GM18867 (cell line): ENCODE measurements around the gene OSCP1.
"Not testable (repeated sequence)": the region's sequence is repeated elsewhere in the genome, so short reads cannot be mapped to it uniquely, and the experiment has no call there.

ENCODE experiments used
- ATAC-seq: cut with Tn5 transposase; IDR thresholded peaks from one replicate; pipeline ENCODE4 v1.9.1; 2021; ENCODE audit warnings: mild to moderate bottlenecking, moderate library complexity; ENCODE audit not compliant: unreplicated experiment

The OSCP1 gene, protein sequence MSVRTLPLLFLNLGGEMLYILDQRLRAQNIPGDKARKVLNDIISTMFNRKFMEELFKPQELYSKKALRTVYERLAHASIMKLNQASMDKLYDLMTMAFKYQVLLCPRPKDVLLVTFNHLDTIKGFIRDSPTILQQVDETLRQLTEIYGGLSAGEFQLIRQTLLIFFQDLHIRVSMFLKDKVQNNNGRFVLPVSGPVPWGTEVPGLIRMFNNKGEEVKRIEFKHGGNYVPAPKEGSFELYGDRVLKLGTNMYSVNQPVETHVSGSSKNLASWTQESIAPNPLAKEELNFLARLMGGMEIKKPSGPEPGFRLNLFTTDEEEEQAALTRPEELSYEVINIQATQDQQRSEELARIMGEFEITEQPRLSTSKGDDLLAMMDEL

DNA sequence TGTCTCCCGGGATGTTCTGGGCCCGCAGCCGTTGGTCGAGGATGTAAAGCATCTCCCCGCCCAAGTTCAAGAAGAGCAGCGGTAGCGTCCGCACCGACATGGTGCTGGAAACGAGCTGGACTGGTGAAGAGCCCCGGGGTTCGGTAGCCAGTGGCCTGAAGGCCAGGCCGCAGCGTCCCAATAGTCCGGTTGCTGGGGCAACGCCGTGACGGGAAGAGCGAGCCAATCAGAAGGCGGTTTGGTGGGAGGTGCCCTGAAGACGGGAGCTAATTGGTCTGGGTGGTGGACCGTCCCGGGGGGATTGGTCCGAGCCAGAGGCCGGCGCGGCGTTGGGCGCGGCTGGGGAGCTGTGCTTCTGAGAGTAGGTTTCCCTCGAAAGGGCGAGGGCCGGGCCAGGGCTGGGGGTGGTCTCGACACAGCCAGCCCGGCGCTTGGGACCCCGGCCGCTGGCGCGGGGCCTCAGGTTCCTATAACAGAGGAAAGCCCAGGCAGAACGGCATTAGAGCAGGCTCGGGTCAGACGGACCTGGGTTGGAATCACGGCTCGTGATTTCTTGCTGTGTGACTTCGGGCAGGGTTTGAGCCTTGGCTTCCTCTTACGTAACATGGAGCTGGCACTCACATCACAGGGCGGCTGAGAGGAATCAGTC is at the start of gene OSCP1:
OSCP1 (minus strand) TSS at position 182 of the 649 bp plus-strand sequence; CDS start at position 100, 82 bp downstream.
- peak; percentile 99 for ATAC-seq

DNA sequence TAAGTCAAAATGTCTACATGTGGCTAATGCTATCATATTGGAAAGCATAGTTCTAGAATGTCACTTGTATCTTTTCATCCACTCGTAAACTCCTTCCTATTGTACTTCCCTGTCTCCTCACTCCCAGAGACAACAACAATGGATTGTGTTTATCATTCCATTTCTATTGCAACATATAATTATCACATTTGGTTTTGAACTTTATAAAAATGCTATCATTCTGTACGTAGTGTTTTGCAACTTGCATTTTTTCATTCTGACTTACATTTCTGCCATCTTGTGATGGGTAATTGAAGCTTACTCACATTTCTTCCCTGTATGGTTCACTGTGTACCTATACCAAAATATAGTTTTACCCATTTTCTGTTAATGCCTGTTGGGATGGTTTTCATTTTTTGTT is 47.0 kb upstream of the OSCP1 start:
- ATAC-seq, result no peak

- ATAC-seq, result no peak
Measured at GRCh38 chr1:36494971-36495370, 44.7 kb upstream of the OSCP1 start.

DNA sequence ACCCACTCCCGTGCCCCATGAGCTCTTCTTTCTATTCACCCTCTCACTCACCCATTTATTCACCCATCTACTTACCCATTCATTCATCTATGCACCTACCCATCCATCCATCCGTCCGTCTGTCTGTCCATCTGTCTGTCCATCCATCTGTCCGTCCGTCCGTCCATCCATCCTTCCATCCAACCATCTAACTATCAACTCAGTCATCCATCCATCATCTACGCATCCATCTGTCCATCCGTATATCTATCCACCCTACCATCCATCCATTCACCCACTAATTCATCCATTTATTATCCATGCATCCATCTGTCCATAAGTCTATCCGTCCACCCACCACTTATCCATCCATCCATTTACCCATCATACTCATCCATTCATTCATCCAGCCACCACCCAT is 43.3 kb upstream of the OSCP1 start:
- ATAC-seq, result no peak

DNA sequence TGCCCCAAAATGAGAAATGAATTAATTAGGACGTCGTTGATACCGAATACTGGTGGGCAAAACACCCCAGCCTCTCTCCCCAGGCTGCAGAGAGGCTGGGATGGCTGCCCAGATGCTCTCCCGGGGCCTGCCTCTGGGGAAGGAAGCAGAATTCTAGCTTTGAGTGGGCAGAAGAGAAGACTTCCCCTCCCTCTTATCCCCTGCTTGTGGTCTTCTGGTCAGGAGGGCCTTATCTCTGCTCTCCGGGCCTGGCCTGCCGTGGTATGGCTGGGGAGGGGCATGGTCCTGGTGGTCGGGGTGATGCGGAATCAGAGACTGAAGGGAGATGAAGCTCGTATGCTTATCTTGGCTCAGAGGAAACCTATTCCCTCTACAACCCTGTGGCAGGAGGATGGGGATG is 42.2 kb upstream of the OSCP1 start:
- no peak for ATAC-seq

DNA sequence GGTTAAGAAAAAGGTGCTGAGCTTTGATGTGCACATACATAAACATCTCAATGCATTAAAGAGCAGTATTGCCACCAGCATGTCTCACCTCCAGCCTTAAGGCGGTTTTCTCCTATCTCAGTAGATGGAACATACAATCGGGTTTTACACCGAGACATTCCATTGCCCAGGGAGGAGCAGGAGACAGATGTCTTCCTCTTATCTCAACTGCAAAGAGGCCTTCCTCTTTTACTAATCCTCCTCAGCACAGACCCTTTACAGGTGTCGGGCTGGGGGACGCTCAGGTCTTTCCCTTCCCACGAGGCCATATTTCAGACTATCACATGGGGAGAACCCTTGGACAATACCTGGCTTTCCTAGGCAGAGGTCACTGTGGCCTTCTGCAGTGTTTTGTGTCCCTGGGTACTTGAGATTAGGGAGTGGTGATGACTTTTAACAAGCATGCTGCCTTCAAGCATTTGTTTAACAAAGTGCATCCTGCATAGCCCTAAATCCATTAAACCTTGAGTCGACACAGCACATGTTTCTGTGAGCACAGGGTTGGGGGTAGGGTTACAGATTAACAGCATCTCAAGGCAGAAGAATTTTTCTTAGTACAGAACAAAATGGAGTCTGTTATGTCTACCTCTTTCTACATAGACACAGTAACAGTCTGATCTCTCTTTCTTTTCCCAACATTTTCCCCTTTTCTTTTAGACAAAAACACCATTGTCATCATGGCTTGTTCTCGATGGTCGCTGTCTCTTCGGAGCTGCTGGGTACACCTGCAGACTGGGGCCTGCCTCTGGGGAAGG is 39.2 kb upstream of the OSCP1 start:
- not testable (repeated sequence) for ATAC-seq

DNA sequence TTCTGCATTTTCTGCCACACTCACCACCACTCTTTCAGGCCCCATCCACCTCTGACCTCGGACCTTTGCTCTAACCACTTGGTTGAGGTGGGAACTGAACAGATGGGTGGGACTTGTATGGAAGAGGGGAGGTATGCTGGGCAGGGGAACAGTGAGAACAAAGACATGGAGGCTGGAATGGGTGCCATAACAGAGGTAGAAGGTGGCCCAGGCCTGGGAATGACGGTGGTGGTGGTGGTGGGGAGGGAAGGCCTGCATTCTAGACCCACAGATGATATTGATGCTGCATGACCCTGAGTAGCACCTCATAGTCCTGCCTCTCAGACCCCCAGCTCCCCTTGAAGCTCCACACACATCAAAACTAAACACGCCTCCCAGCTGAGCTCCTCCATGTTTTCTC is 37.7 kb upstream of the OSCP1 start:
- no peak for ATAC-seq

GRCh38 chr1:36487336-36487725 is 37.1 kb upstream of the OSCP1 start:
- not testable (repeated sequence) for ATAC-seq

- ATAC-seq, result no peak
Measured at GRCh38 chr1:36486439-36487335, 36.4 kb upstream of the OSCP1 start.

- no peak for ATAC-seq
Measured at GRCh38 chr1:36486093-36486438, 35.8 kb upstream of the OSCP1 start.

GRCh38 chr1:36484099-36484498 is 33.8 kb upstream of the OSCP1 start:
- no peak for ATAC-seq

DNA sequence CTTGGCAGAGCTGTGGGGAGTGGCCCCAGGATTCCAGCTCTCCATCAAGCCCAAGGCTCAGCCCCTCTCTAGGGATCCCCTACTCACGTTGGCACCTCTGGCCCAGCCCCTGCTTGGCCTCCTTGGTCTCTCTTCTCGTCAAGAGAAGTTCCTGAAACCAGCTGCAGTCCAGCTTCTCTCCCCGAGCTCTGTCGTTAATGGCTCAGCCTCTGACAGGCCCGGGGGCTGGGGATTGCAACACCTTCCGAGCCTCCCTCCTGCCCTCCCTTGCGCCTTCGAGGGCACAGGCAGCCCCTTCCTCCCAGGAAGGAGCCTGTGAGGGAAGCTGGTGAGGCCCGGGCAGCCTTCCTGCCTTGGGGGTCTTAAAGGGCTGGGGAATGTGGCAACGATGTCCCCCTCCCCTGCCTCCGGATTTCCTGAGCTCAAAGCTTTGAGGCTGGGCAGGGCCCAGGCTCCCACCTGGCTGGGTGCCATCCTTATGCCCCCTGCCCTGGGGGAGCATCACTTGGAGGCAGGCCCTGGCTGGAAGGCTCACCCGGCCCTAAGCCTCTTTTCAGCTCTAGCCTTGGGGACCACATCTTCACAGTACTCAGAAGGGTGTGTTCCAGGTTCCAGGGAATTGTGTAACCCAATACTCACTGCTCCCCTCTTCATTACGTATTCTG is 32.6 kb upstream of the OSCP1 start, which contains the start of gene CSF3R:
CSF3R (minus strand) TSS at position 190 of the 665 bp plus-strand sequence. CDS start 3,417 bp downstream, outside the sequence.
- ATAC-seq, result no peak

DNA sequence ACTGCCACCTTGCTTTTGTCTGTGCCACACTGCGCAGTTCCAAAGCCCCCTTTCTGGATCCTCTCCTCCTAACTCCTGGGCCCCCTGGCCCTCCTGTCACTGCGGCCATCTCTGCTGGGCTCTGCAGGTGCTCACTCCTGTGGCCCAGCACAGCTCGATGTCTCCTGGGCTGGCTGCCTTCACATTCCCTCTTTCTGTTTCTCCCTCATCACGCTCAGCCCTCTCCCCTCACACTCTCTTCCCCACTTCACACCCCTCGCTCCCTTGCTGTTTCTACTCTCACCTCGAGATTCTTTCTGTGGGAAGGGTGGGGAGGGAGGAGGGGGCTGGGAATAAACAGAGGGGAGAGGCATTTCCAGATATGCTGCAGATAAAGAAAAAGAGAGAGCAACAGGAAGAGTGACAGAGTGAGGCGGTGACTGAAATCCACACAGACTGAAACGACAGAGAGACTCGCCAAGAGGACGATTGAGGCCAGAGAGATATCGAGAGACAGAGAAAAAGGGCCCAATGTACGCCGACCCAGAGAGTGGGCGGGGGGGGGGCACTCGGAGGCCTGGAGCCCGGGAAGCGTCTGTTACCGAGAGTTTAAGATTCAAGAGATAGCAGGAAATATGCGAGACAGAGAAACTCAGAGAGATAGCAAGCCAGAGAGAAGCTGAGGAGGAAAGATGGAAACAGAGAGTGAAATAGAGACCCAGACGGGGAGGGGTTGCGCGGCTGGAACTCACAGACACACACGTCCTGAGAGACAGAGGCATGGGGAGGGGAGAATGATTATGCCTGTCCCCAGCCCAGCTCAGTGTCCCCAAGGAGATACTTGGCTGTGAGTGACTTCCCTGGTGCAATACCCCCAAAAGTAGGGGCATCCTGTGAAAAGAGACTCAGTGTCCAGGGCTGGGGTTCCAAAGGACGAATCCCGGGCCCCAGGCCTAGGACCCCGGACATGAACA is 31.8 kb upstream of the OSCP1 start:
- ATAC-seq, result no peak

DNA sequence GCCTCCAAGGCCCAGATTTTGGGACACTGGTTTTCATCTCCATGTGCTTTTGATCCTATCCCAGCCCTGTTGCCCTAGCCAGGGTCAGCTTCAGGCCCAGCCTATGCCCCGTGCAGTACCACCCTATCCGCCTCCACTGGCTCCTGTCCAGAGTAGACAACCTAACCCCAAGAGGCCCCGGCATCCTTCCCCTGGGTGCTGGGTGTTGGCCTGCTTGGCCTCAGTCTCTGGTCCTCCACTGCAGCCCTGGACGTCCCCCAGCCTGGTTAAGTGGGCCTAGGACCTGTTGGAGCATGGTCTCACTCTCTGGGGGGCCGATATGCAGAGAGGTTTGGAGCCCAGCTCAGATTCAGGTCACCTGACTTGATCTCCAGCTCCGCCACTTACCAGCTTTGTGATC is 30.8 kb upstream of the OSCP1 start:
- ATAC-seq, result no peak

GRCh38 chr1:36480161-36480560 is 29.9 kb upstream of the OSCP1 start:
- ATAC-seq, result no peak

DNA sequence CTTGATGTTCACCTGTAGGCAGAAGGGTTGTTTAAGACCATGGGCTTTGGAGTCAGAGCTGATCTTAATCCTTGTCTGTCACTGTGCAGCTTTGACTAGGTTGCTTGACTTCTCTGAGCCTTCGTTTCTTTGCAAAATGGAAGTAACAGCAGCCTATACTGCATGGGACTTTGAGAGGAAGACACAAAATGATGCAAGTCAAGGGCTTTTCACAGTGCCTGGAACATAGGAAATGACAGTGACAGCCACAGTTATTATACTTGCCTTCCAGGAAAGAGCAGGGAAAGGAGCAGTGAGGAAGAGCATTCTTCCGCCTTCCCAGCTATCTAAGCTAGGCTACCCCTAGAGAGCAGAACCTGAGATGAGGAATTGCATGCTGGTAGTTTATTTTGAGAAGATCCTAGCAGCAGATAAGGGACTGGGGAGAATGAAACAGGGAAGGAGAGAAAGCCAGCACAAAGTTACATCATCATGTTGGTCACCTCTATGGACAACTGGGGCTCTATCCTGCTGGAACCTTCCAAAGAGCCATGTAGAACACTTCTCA is 29.3 kb upstream of the OSCP1 start:
- no peak for ATAC-seq

DNA sequence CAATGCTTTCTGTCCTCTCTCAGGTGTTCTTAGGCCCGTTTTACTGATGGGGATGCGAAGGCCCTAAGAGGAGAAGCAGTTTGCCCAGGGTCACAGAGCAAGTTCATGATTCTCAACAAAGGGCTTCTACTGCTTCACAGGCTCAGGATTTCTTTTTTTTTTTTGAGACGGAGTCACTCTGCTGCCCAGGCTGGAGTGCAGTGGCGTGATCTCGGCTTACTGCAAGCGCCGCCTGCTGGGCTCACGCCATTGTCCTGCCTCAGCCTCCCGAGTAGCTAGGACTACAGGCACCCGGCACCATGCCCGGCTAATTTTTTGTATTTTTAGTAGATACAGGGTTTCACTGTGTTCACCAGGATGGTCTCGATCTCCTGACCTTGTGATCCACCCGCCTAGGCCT is 27.4 kb upstream of the OSCP1 start:
- not testable (repeated sequence) for ATAC-seq

DNA sequence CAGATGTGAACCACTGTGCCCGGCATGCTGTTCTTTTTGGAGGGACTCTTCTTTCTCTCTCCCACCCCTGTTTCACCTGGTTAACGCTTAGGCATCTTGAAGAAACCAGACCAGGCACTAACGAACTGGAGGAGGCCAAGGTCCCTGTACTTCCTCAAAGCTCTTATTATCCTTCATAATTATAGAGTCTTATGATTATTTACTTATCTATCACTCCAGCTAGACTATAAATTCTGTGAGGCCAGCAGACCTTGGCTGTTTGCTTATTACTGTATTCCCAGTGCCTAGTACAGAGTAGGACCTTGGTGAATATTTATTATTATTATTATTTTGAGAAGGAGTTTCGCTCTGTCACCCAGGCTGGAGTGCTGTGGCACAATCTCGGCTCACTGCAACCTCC is 26.7 kb upstream of the OSCP1 start:
- no peak for ATAC-seq
